ENCODE results near the gene FARS2. TPM values are rescaled to one million over a fixed set of nuclear protein-coding genes. Genes with fewer than 3 reads are reported as not detected.

Gene FARS2
- total and polyA plus RNA-seq, 2 donors (not counting 1 experiment from before 2014, with no cell fraction given) = 33.0 to 35.5 TPM

DNA sequence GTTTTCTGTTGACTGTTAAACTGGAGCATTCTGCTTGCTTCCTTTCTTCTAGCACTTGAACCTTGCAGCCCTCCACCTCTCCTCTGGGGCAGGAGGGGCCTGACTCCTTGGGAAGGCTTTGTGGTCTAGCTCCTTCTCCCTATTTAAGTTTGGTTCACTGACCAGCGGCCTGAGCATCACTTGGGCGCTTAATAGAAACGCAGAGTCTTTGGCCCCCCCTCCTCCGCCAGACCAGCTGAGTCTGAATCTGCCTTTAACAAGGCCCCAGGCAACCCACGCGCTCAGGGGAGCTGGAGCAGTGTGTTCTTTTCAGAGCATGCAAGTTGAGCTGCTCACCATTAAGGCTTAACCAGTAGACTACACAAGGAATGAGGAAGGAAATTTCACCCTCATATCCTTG is 519.7 kb downstream of the FARS2 start:
- Histone ChIP-seq H3K27me3 (replicated peaks in 1 of 4; ENCODE audit: control extremely low read depth in 1 of 4, control insufficient read depth in 3 of 4, insufficient read depth in 4 of 4, low read length in 3 of 4) (peaks cover 0 to 8% (median 1%) of the 10 kb centered on the region in 4 experiments), H3K4me3 (ENCODE audit: control extremely low read depth in 1 of 5, extremely low read depth in 1 of 5, insufficient read depth in 1 of 5, low read depth in 2 of 5, low read length in 4 of 5) (no peak overlapping the region), H2AFZ (ENCODE audit: insufficient read depth, low read depth, low read length, poor library complexity, severe bottlenecking) (no peak overlapping the region), H4K20me1 (ENCODE audit: control insufficient read depth, insufficient read depth, low read length, poor library complexity, severe bottlenecking) (no peaks in the 10 kb centered on the region), H3K9me3 (ENCODE audit: control extremely low read depth in 1 of 3, control insufficient read depth in 2 of 3, insufficient read depth in 1 of 3, low read length in 2 of 3) (no peaks in the 10 kb centered on the region), H3K36me3 (replicated peaks in 1 of 2; ENCODE audit: control extremely low read depth in 1 of 2, control insufficient read depth in 1 of 2, extremely low read depth in 1 of 2, insufficient read depth in 2 of 2, low read length in 1 of 2) (no peaks in the 10 kb centered on the region), H3K9ac (ENCODE audit: low read length) (no peak overlapping the region), H3K4me2 (replicated peaks; ENCODE audit: low read depth, low read length, poor library complexity, severe bottlenecking) (no peak overlapping the region), H3K79me2 (ENCODE audit: control insufficient read depth, insufficient read depth, low read length) (no peaks in the 10 kb centered on the region), H3K4me1 (ENCODE audit: control insufficient read depth in 2 of 2, insufficient read depth in 2 of 2, low read length in 2 of 2) (peaks cover 7 to 13% of the 10 kb centered on the region in 2 donors), H3K27ac (ENCODE audit: low read length in 2 of 2) (no peak overlapping the region)
- DNase-seq (no peak), ATAC-seq (ENCODE audit: low read depth) (no peak)
- TF ChIP-seq EZH2 (IDR thresholded peaks at IDR 0.05; ENCODE audit: borderline replicate concordance, insufficient read depth, low read depth, low read length, poor library complexity, severe bottlenecking) = no peak
- TF ChIP-seq, protein P1, sequence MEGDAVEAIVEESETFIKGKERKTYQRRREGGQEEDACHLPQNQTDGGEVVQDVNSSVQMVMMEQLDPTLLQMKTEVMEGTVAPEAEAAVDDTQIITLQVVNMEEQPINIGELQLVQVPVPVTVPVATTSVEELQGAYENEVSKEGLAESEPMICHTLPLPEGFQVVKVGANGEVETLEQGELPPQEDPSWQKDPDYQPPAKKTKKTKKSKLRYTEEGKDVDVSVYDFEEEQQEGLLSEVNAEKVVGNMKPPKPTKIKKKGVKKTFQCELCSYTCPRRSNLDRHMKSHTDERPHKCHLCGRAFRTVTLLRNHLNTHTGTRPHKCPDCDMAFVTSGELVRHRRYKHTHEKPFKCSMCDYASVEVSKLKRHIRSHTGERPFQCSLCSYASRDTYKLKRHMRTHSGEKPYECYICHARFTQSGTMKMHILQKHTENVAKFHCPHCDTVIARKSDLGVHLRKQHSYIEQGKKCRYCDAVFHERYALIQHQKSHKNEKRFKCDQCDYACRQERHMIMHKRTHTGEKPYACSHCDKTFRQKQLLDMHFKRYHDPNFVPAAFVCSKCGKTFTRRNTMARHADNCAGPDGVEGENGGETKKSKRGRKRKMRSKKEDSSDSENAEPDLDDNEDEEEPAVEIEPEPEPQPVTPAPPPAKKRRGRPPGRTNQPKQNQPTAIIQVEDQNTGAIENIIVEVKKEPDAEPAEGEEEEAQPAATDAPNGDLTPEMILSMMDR (IDR thresholded peaks at IDR 0.05) = no peak
- CTCF ChIA-PET = no interaction called here
- Mint-ChIP-seq H3K4me3 (no peak overlapping the region), H3K9me3 (ENCODE audit: insufficient read depth) (no peaks in the 10 kb centered on the region), H3K27me3 (peaks cover 8% of the 10 kb centered on the region), H3K4me1 (peaks cover 33% of the 10 kb centered on the region), H3K27ac (no peak overlapping the region)
- POLR2A ChIA-PET = no interaction called here
- intact Hi-C loops (cut with micrococcal nuclease) = no loop called here
- 100% methylated on average over 3 of the region's 6 CpGs for WGBS (ENCODE audit: insufficient coverage)

GRCh38 chr6:5781966-5782556 is 520.7 kb downstream of the FARS2 start:
- TF ChIP-seq EZH2 (IDR thresholded peaks at IDR 0.05; ENCODE audit: borderline replicate concordance, insufficient read depth, low read depth, low read length, poor library complexity, severe bottlenecking) = no peak
- TF ChIP-seq, protein P1 (IDR thresholded peaks at IDR 0.05) = no peak
- no peak for DNase-seq
- Histone ChIP-seq H4K20me1 (ENCODE audit: control insufficient read depth, insufficient read depth, low read length, poor library complexity, severe bottlenecking) (no peaks in the 10 kb centered on the region), H3K9me3 (ENCODE audit: control extremely low read depth in 1 of 3, control insufficient read depth in 2 of 3, insufficient read depth in 1 of 3, low read length in 2 of 3) (no peaks in the 10 kb centered on the region), H3K79me2 (ENCODE audit: control insufficient read depth, insufficient read depth, low read length) (no peaks in the 10 kb centered on the region), H3K27ac (ENCODE audit: low read length in 2 of 2) (no peak overlapping the region), H3K4me1 (ENCODE audit: control insufficient read depth in 2 of 2, insufficient read depth in 2 of 2, low read length in 2 of 2) (peaks cover 7 to 11% of the 10 kb centered on the region in 2 donors), H3K36me3 (replicated peaks in 1 of 2; ENCODE audit: control extremely low read depth in 1 of 2, control insufficient read depth in 1 of 2, extremely low read depth in 1 of 2, insufficient read depth in 2 of 2, low read length in 1 of 2) (no peaks in the 10 kb centered on the region), H3K9ac (ENCODE audit: low read length) (no peak overlapping the region), H3K4me2 (replicated peaks; ENCODE audit: low read depth, low read length, poor library complexity, severe bottlenecking) (no peak overlapping the region), H3K4me3 (ENCODE audit: control extremely low read depth in 1 of 5, extremely low read depth in 1 of 5, insufficient read depth in 1 of 5, low read depth in 2 of 5, low read length in 4 of 5) (no peak overlapping the region), H2AFZ (ENCODE audit: insufficient read depth, low read depth, low read length, poor library complexity, severe bottlenecking) (no peak overlapping the region), H3K27me3 (replicated peaks in 1 of 4; ENCODE audit: control extremely low read depth in 1 of 4, control insufficient read depth in 3 of 4, insufficient read depth in 4 of 4, low read length in 3 of 4) (peaks cover 0 to 8% (median 1%) of the 10 kb centered on the region in 4 experiments)
- no peak for ATAC-seq (ENCODE audit: low read depth)
- Mint-ChIP-seq H3K4me3 (no peak overlapping the region), H3K27ac (no peak overlapping the region), H3K9me3 (ENCODE audit: insufficient read depth) (no peaks in the 10 kb centered on the region), H3K4me1 (peaks cover 37% of the 10 kb centered on the region), H3K27me3 (peaks cover 11% of the 10 kb centered on the region)
- WGBS (ENCODE audit: insufficient coverage) = 93% methylated on average over 17 of the region's 17 CpGs
- intact Hi-C loops (cut with micrococcal nuclease) = no loop called here
- CTCF ChIA-PET = no interaction called here
- POLR2A ChIA-PET = interaction anchor here (0.6 kb wide), 1 partner anchor 110 kb away, joined by 3 read pairs; no protein-coding TSS in a partner anchor
